ENCODE measurements around the gene DNMT1.

DNMT1 gene

DNA sequence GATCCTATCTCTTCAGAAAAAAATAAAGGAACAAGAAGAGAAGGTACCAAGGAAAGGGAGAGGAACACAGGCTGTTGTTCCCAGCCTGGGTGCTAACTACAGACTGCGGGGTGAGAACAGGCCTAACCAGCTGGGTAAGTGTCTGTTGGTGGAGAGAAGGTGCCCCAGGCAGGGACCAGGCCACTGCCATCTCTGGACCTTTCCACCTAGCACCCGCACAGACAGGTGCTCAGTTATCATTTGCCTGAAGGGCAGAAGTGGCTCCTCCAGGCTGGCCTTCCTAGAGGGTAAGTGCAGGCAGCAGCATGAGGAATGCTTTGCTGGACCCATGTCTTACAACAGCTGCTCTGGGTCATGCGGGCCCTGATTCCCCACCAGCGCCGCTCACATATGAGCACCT lies 10.1 kb downstream of the DNMT1 start:
- no peak for TF ChIP-seq FOXM1 (IDR thresholded peaks at IDR 0.05; ENCODE audit: borderline replicate concordance, low read depth)
- TF ChIP-seq CREB1 (IDR thresholded peaks at IDR 0.05; ENCODE audit: low read depth), result no peak
- TF ChIP-seq EGR1 (IDR thresholded peaks at IDR 0.05), result no peak
- TF ChIP-seq TEAD4 (IDR thresholded peaks at IDR 0.05), result no peak

DNA sequence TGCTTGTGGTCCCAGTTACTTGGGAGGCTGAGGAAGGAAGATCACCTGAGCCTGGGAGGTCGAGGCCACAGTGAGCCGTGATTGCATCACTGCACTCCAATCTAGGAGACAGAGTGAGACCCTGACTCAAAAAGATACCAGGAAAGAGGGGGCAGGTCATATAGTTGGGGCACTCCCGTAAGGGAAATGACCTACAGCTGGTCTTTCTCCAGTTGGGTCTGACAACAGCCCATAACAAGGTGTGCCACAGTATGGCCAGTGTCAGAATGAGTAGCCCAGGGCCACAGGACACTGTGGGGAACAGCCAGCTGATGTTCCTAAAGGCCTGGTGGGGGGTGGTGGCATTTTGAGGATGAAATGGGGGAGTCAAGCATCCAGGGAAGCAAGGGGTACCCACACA lies 10.8 kb downstream of the DNMT1 start:
- TF ChIP-seq, protein P1, sequence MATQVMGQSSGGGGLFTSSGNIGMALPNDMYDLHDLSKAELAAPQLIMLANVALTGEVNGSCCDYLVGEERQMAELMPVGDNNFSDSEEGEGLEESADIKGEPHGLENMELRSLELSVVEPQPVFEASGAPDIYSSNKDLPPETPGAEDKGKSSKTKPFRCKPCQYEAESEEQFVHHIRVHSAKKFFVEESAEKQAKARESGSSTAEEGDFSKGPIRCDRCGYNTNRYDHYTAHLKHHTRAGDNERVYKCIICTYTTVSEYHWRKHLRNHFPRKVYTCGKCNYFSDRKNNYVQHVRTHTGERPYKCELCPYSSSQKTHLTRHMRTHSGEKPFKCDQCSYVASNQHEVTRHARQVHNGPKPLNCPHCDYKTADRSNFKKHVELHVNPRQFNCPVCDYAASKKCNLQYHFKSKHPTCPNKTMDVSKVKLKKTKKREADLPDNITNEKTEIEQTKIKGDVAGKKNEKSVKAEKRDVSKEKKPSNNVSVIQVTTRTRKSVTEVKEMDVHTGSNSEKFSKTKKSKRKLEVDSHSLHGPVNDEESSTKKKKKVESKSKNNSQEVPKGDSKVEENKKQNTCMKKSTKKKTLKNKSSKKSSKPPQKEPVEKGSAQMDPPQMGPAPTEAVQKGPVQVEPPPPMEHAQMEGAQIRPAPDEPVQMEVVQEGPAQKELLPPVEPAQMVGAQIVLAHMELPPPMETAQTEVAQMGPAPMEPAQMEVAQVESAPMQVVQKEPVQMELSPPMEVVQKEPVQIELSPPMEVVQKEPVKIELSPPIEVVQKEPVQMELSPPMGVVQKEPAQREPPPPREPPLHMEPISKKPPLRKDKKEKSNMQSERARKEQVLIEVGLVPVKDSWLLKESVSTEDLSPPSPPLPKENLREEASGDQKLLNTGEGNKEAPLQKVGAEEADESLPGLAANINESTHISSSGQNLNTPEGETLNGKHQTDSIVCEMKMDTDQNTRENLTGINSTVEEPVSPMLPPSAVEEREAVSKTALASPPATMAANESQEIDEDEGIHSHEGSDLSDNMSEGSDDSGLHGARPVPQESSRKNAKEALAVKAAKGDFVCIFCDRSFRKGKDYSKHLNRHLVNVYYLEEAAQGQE (IDR thresholded peaks at IDR 0.05; ENCODE audit: low read depth), result no peak
- TF ChIP-seq ZBTB7A (IDR thresholded peaks at IDR 0.05; ENCODE audit: low read depth), result no peak
- TF ChIP-seq, protein P2, sequence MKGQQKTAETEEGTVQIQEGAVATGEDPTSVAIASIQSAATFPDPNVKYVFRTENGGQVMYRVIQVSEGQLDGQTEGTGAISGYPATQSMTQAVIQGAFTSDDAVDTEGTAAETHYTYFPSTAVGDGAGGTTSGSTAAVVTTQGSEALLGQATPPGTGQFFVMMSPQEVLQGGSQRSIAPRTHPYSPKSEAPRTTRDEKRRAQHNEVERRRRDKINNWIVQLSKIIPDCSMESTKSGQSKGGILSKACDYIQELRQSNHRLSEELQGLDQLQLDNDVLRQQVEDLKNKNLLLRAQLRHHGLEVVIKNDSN (IDR thresholded peaks at IDR 0.05), result no peak
- TF ChIP-seq, protein P3, sequence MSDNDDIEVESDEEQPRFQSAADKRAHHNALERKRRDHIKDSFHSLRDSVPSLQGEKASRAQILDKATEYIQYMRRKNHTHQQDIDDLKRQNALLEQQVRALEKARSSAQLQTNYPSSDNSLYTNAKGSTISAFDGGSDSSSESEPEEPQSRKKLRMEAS (IDR thresholded peaks at IDR 0.05), result no peak
- no peak for TF ChIP-seq RAD21 (IDR thresholded peaks at IDR 0.05; ENCODE audit: low read depth)
- TF ChIP-seq TCF12 (IDR thresholded peaks at IDR 0.05; ENCODE audit: low read depth), result no peak
- TF ChIP-seq CREB1 (IDR thresholded peaks at IDR 0.05; ENCODE audit: low read depth), result no peak
- TF ChIP-seq EGR1 (IDR thresholded peaks at IDR 0.05), result no peak
- no peak for TF ChIP-seq NFIC (IDR thresholded peaks at IDR 0.05)
- TF ChIP-seq YY1 (IDR thresholded peaks at IDR 0.05; ENCODE audit: low read depth), result no peak
- TF ChIP-seq FOXM1 (IDR thresholded peaks at IDR 0.05; ENCODE audit: borderline replicate concordance, low read depth), result no peak
- no peak for TF ChIP-seq TAF1 (IDR thresholded peaks at IDR 0.05; ENCODE audit: low read depth)

DNA sequence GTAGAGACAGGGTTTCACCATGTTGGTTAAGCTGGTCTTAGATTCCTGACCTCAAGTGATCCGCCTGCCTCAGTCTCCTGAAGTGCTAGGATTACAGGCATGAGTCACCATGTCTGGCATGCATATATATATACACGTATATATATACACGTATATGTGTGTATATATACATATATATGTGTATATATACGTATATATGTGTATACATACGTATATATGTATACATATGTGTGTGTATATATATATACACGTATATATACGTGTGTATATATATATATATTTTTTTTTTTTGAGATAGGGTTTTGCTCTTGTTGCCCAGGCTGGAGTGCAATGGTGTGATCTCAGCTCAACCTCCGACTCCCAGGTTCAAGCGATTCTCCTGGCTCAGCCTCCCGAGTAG lies 11.9 kb downstream of the DNMT1 start:
- TF ChIP-seq FOXM1 (IDR thresholded peaks at IDR 0.05; ENCODE audit: borderline replicate concordance, low read depth), result no peak
- TF ChIP-seq TAF1 (IDR thresholded peaks at IDR 0.05; ENCODE audit: low read depth), result no peak
- TF ChIP-seq YY1 (IDR thresholded peaks at IDR 0.05; ENCODE audit: low read depth), result no peak
- TF ChIP-seq TCF12 (IDR thresholded peaks at IDR 0.05; ENCODE audit: low read depth), result no peak
- no peak for TF ChIP-seq NFIC (IDR thresholded peaks at IDR 0.05)
- no peak for TF ChIP-seq ZBTB7A (IDR thresholded peaks at IDR 0.05; ENCODE audit: low read depth)
- TF ChIP-seq, protein P3 (IDR thresholded peaks at IDR 0.05), result no peak
- TF ChIP-seq EP300 (IDR thresholded peaks at IDR 0.05; ENCODE audit: borderline replicate concordance), result no peak
- TF ChIP-seq, protein P2 (IDR thresholded peaks at IDR 0.05), result no peak
- no peak for TF ChIP-seq EGR1 (IDR thresholded peaks at IDR 0.05)
- TF ChIP-seq CREB1 (IDR thresholded peaks at IDR 0.05; ENCODE audit: low read depth), result no peak
- TF ChIP-seq RAD21 (IDR thresholded peaks at IDR 0.05; ENCODE audit: low read depth), result no peak
- no peak for TF ChIP-seq CEBPB (IDR thresholded peaks at IDR 0.05)

DNA sequence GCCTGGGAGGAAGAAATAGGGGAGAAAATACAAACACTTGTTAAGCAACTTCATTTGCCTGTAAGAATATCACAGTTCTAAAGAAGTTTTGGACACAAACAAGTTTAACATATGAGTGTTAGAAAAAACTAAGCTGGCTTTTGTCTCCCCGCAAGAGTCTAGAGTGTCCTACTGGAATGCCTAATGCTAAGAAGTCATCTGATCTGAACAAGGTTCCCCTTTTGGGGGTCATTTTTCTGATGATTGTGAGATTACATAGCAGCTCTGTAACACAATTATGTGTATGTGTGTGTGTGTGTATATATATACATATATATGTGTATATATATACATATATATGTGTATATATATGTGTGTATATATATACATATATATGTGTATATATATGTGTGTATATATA lies 12.7 kb downstream of the DNMT1 start:
- TF ChIP-seq, protein P1 (IDR thresholded peaks at IDR 0.05; ENCODE audit: low read depth), result no peak
- TF ChIP-seq CEBPB (IDR thresholded peaks at IDR 0.05), result no peak
- TF ChIP-seq TEAD4 (IDR thresholded peaks at IDR 0.05), result no peak
- no peak for TF ChIP-seq EP300 (IDR thresholded peaks at IDR 0.05; ENCODE audit: borderline replicate concordance)
- no peak for TF ChIP-seq RAD21 (IDR thresholded peaks at IDR 0.05; ENCODE audit: low read depth)
- TF ChIP-seq, protein P2 (IDR thresholded peaks at IDR 0.05), result no peak
- TF ChIP-seq, protein P3 (IDR thresholded peaks at IDR 0.05), result no peak
- TF ChIP-seq EGR1 (IDR thresholded peaks at IDR 0.05), result no peak
- no peak for TF ChIP-seq FOXM1 (IDR thresholded peaks at IDR 0.05; ENCODE audit: borderline replicate concordance, low read depth)
- no peak for TF ChIP-seq CREB1 (IDR thresholded peaks at IDR 0.05; ENCODE audit: low read depth)
- no peak for TF ChIP-seq ZBTB7A (IDR thresholded peaks at IDR 0.05; ENCODE audit: low read depth)
- no peak for TF ChIP-seq YY1 (IDR thresholded peaks at IDR 0.05; ENCODE audit: low read depth)
- no peak for TF ChIP-seq NFIC (IDR thresholded peaks at IDR 0.05)
- TF ChIP-seq TCF12 (IDR thresholded peaks at IDR 0.05; ENCODE audit: low read depth), result no peak
- TF ChIP-seq TAF1 (IDR thresholded peaks at IDR 0.05; ENCODE audit: low read depth), result no peak

DNA sequence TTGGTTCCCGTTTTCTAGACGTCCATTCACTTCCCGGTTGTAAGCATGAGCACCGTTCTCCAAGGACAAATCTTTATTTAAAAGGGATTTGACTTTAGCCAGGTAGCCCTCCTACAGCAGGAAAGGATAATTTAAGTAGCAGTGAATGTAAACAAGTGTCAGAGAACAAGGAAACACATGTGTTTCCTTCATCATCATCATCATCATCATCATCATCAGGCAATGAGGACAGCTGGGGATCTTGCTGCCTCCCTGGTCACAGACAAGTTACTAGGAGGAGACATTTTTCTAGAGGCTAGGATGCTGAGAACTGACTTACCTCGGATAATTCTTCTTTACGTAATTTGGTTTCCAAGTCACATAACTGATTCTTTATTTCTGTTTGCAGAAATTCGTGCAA lies 14.3 kb downstream of the DNMT1 start:
- TF ChIP-seq RAD21 (IDR thresholded peaks at IDR 0.05; ENCODE audit: low read depth) (no peak), EGR1 (IDR thresholded peaks at IDR 0.05) (no peak), FOXM1 (IDR thresholded peaks at IDR 0.05; ENCODE audit: borderline replicate concordance, low read depth) (no peak), TCF12 (IDR thresholded peaks at IDR 0.05; ENCODE audit: low read depth) (no peak), CEBPB (IDR thresholded peaks at IDR 0.05) (no peak), YY1 (IDR thresholded peaks at IDR 0.05; ENCODE audit: low read depth) (no peak), NFIC (IDR thresholded peaks at IDR 0.05) (no peak), CREB1 (IDR thresholded peaks at IDR 0.05; ENCODE audit: low read depth) (no peak)
- TF ChIP-seq, protein P2 (IDR thresholded peaks at IDR 0.05), result no peak
- TF ChIP-seq, protein P3 (IDR thresholded peaks at IDR 0.05), result no peak
- TF ChIP-seq, protein P1 (IDR thresholded peaks at IDR 0.05; ENCODE audit: low read depth), result no peak

Measured in Ishikawa (cell line).